ENCODE data around the gene ATP6V1B1.
"Not testable (repeated sequence)": the region's sequence is repeated elsewhere in the genome, so short reads cannot be mapped to it uniquely, and the experiment has no call there.

The ATP6V1B1 gene

GRCh38 chr2:70991742-70992141 is 56.0 kb downstream of the ATP6V1B1 start:
- FAIRE-seq = no peak
- TF ChIP-seq POLR2A (IDR thresholded peaks at IDR 0.05; ENCODE audit: low read depth, low read length) (no peak), POLR2AphosphoS5 (IDR thresholded peaks at IDR 0.05; ENCODE audit: low read depth, low read length) (no peak), TAF1 (IDR thresholded peaks at IDR 0.05; ENCODE audit: borderline replicate concordance, low read depth, low read length) (no peak)
- no peak for DNase-seq (ENCODE audit: insufficient read length)

- DNase-seq (ENCODE audit: insufficient read length) (no peak), FAIRE-seq (peak; percentile 46)
- no peak for TF ChIP-seq TAF1 (IDR thresholded peaks at IDR 0.05; ENCODE audit: borderline replicate concordance, low read depth, low read length)
- TF ChIP-seq POLR2AphosphoS5 (IDR thresholded peaks at IDR 0.05; ENCODE audit: low read depth, low read length) = no peak
- TF ChIP-seq POLR2A (IDR thresholded peaks at IDR 0.05; ENCODE audit: low read depth, low read length) = no peak
Observed at GRCh38 chr2:70992945-70993853, 57.5 kb downstream of the ATP6V1B1 start.

- DNase-seq (ENCODE audit: insufficient read length) (no peak), FAIRE-seq (peak; percentile 78)
- no peak for TF ChIP-seq POLR2AphosphoS5 (IDR thresholded peaks at IDR 0.05; ENCODE audit: low read depth, low read length)
- TF ChIP-seq TAF1 (IDR thresholded peaks at IDR 0.05; ENCODE audit: borderline replicate concordance, low read depth, low read length) = no peak
- no peak for TF ChIP-seq POLR2A (IDR thresholded peaks at IDR 0.05; ENCODE audit: low read depth, low read length)
Observed at GRCh38 chr2:70994009-70994698, 58.5 kb downstream of the ATP6V1B1 start.

- peak; percentile 49; the same call in 1 of the 2 replicates for TF ChIP-seq POLR2AphosphoS5 (IDR thresholded peaks at IDR 0.05; ENCODE audit: low read depth, low read length)
- TF ChIP-seq TAF1 (IDR thresholded peaks at IDR 0.05; ENCODE audit: borderline replicate concordance, low read depth, low read length) = no peak
- TF ChIP-seq POLR2A (IDR thresholded peaks at IDR 0.05; ENCODE audit: low read depth, low read length) = peak; percentile 80
- FAIRE-seq (peak; percentile 98), DNase-seq (ENCODE audit: insufficient read length) (peak; percentile 93)
Observed at GRCh38 chr2:70994699-70995425, 59.2 kb downstream of the ATP6V1B1 start, which contains the start of gene TEX261. TSS of gene TEX261 (minus strand) at chr2:70994873. CDS start at chr2:70994757, 116 bp downstream.

- DNase-seq (ENCODE audit: insufficient read length) = no peak
- FAIRE-seq = peak; percentile 66
- TF ChIP-seq POLR2AphosphoS5 (IDR thresholded peaks at IDR 0.05; ENCODE audit: low read depth, low read length) = no peak
- no peak for TF ChIP-seq POLR2A (IDR thresholded peaks at IDR 0.05; ENCODE audit: low read depth, low read length)
- TF ChIP-seq TAF1 (IDR thresholded peaks at IDR 0.05; ENCODE audit: borderline replicate concordance, low read depth, low read length) = no peak
Observed at GRCh38 chr2:70995426-70995729, 59.7 kb downstream of the ATP6V1B1 start.

- FAIRE-seq; DNase-seq (ENCODE audit: insufficient read length): not testable (repeated sequence)
Observed at GRCh38 chr2:70998885-70999284, 63.2 kb downstream of the ATP6V1B1 start.

- no peak for TF ChIP-seq POLR2A (IDR thresholded peaks at IDR 0.05; ENCODE audit: low read depth, low read length)
- TF ChIP-seq POLR2AphosphoS5 (IDR thresholded peaks at IDR 0.05; ENCODE audit: low read depth, low read length) = no peak
- no peak for TF ChIP-seq TAF1 (IDR thresholded peaks at IDR 0.05; ENCODE audit: borderline replicate concordance, low read depth, low read length)
- DNase-seq (ENCODE audit: insufficient read length) (no peak), FAIRE-seq (no peak)
Observed at GRCh38 chr2:70999362-70999761, 63.7 kb downstream of the ATP6V1B1 start.

- not testable (repeated sequence) for FAIRE-seq; DNase-seq (ENCODE audit: insufficient read length)
Observed at GRCh38 chr2:70999931-71000330, 64.2 kb downstream of the ATP6V1B1 start.

- FAIRE-seq = peak; percentile 93
- DNase-seq (ENCODE audit: insufficient read length) = peak; percentile 73
- TF ChIP-seq POLR2A (IDR thresholded peaks at IDR 0.05; ENCODE audit: low read depth, low read length) (peak; percentile 56; the same call in 1 of the 2 replicates), TAF1 (IDR thresholded peaks at IDR 0.05; ENCODE audit: borderline replicate concordance, low read depth, low read length) (no peak)
Observed at GRCh38 chr2:71000780-71001591, 65.3 kb downstream of the ATP6V1B1 start.

- TF ChIP-seq TAF1 (IDR thresholded peaks at IDR 0.05; ENCODE audit: borderline replicate concordance, low read depth, low read length) (no peak), POLR2A (IDR thresholded peaks at IDR 0.05; ENCODE audit: low read depth, low read length) (no peak), POLR2AphosphoS5 (IDR thresholded peaks at IDR 0.05; ENCODE audit: low read depth, low read length) (no peak)
- FAIRE-seq (no peak), DNase-seq (ENCODE audit: insufficient read length) (no peak)
Observed at GRCh38 chr2:71001592-71001927, 65.9 kb downstream of the ATP6V1B1 start.

GRCh38 chr2:71001981-71002570 is 66.4 kb downstream of the ATP6V1B1 start:
- no peak for TF ChIP-seq POLR2AphosphoS5 (IDR thresholded peaks at IDR 0.05; ENCODE audit: low read depth, low read length)
- no peak for TF ChIP-seq TAF1 (IDR thresholded peaks at IDR 0.05; ENCODE audit: borderline replicate concordance, low read depth, low read length)
- TF ChIP-seq POLR2A (IDR thresholded peaks at IDR 0.05; ENCODE audit: low read depth, low read length) = no peak
- FAIRE-seq (no peak), DNase-seq (ENCODE audit: insufficient read length) (no peak)

All from GM12892 (cell line).